NT2/D1 (cell line): ENCODE results near the gene CCND3.
A peak's percentile ranks its signal among the peaks of the same experiment; 100 is the strongest.

ENCODE experiments used
- DNase-seq: peaks from one replicate; pipeline ENCODE4 v3.0.0-alpha.2; 2011; ENCODE audit warnings: low read depth, low spot score
- H3K27me3 ChIP-seq: 2 replicates; pipeline ENCODE4 v1.6.0; 2011; ENCODE audit warnings: mild to moderate bottlenecking; ENCODE audit not compliant: insufficient read length, insufficient read depth
- H3K36me3 ChIP-seq: 2 replicates; pipeline ENCODE4 v1.6.1; 2011; ENCODE audit warnings: mild to moderate bottlenecking, low read length, mixed read lengths; ENCODE audit not compliant: insufficient read depth, insufficient read length
- H3K4me1 ChIP-seq: 2 replicates; pipeline ENCODE4 v1.5.1; 2011; ENCODE audit not compliant: insufficient read depth, insufficient read length
- H3K4me3 ChIP-seq: 2 replicates; pipeline ENCODE4 v1.5.1; 2011; ENCODE audit warnings: low read depth; ENCODE audit not compliant: insufficient read length
- H3K9ac ChIP-seq: 2 replicates; pipeline ENCODE4 v1.6.0; 2011; ENCODE audit warnings: low read depth; ENCODE audit not compliant: insufficient read length
- H3K9me3 ChIP-seq: 2 replicates; pipeline ENCODE4 v1.5.1; 2011; ENCODE audit warnings: mild to moderate bottlenecking, low read length; ENCODE audit not compliant: insufficient read depth
- SUZ12 ChIP-seq: IDR thresholded peaks from 2 replicates; pipeline ENCODE4 v1.6.1; 2011; ENCODE audit not compliant: insufficient read length, insufficient read depth; ENCODE audit errors: extremely low read depth
- YY1 ChIP-seq: IDR thresholded peaks from 2 replicates; pipeline ENCODE4 v1.6.1; 2011; ENCODE audit not compliant: insufficient read length, insufficient read depth
- ZNF274 ChIP-seq: IDR thresholded peaks from 2 replicates; pipeline ENCODE4 v1.6.1; 2011; ENCODE audit warnings: mild to moderate bottlenecking, low read depth, low read length

CCND3 gene

GRCh38 chr6:41917528-41917927 is 24.1 kb downstream of the CCND3 start:
- no peaks in the 10 kb centered on the region for H3K9me3 ChIP-seq
- no peak overlapping the region for H3K9ac ChIP-seq
- H3K4me1 ChIP-seq, result no peaks in the 10 kb centered on the region
- no peak overlapping the region for H3K4me3 ChIP-seq
- no peak for DNase-seq
- H3K27me3 ChIP-seq, result no peaks in the 10 kb centered on the region
- TF ChIP-seq YY1, result no peak
- no peak for TF ChIP-seq SUZ12
- TF ChIP-seq ZNF274, result no peak
- H3K36me3 ChIP-seq, result peaks cover 40% of the 10 kb centered on the region

- Histone ChIP-seq H3K4me3 (no peak overlapping the region), H3K27me3 (no peaks in the 10 kb centered on the region), H3K4me1 (no peaks in the 10 kb centered on the region), H3K36me3 (peaks cover 40% of the 10 kb centered on the region), H3K9ac (no peak overlapping the region), H3K9me3 (no peaks in the 10 kb centered on the region)
- TF ChIP-seq YY1 (no peak), SUZ12 (no peak), ZNF274 (no peak)
- no peak for DNase-seq
Observed at GRCh38 chr6:41914869-41915530, 26.6 kb downstream of the CCND3 start.

DNA sequence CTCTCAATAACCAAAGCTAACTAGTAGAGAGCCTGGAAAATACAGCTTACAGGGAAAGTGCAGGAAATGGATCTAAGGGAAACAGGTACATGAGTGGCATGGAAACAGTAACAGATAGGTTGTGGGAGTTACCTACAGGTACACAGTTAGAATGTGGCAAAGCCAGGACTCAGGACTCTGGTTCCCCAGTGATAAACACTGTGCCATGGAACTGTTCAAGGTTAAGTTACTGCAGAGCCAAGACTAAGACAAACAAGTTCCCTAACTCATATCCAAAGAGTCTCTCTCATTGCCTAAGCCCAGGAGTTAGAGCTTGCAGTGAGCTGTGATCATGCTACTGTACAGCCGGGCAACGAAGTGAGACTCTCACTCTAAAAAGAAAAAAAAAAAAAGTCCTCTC is 27.3 kb downstream of the CCND3 start:
- no peak overlapping the region for H3K9ac ChIP-seq
- peaks cover 47% of the 10 kb centered on the region for H3K36me3 ChIP-seq

DNA sequence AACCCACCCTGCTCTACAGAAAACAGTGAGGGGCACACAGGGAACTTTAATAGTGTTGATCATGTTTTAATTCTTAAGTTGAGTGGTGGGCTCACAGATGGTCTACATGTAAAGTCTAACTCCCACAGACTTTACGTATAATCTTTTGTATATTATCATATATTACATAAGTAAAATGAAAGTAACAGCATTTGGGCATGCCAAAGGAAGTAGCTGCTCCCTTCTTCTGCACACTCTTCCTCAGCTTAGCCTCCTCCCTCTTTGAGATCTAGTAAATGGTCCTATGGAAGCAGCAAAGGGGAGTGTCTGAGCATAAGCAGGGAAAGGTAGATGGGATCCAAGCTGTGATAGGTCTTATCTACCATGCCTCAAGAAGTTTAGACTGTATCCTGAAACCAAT is 31.9 kb downstream of the CCND3 start:
- H3K9ac ChIP-seq, result no peak overlapping the region
- H3K4me1 ChIP-seq, result no peaks in the 10 kb centered on the region
- peaks cover 67% of the 10 kb centered on the region for H3K36me3 ChIP-seq
- no peaks in the 10 kb centered on the region for H3K9me3 ChIP-seq
- TF ChIP-seq YY1, result no peak
- no peak for TF ChIP-seq SUZ12
- TF ChIP-seq ZNF274, result no peak
- no peak for DNase-seq
- no peak overlapping the region for H3K4me3 ChIP-seq
- H3K27me3 ChIP-seq, result no peaks in the 10 kb centered on the region

More for the DNA sequence above, 27.3 kb downstream of the CCND3 start:
- no peak for DNase-seq
- TF ChIP-seq ZNF274 (no peak), SUZ12 (no peak), YY1 (no peak)
- Histone ChIP-seq H3K9me3 (no peaks in the 10 kb centered on the region), H3K4me1 (no peaks in the 10 kb centered on the region), H3K27me3 (no peaks in the 10 kb centered on the region), H3K4me3 (no peak overlapping the region)

GRCh38 chr6:41901882-41902519 is 39.6 kb downstream of the CCND3 start:
- TF ChIP-seq SUZ12 (no peak), ZNF274 (no peak), YY1 (no peak)
- no peak for DNase-seq
- Histone ChIP-seq H3K4me3 (no peak overlapping the region), H3K36me3 (peaks cover 36% of the 10 kb centered on the region), H3K9me3 (no peaks in the 10 kb centered on the region), H3K27me3 (no peaks in the 10 kb centered on the region), H3K4me1 (no peaks in the 10 kb centered on the region), H3K9ac (no peak overlapping the region)

DNA sequence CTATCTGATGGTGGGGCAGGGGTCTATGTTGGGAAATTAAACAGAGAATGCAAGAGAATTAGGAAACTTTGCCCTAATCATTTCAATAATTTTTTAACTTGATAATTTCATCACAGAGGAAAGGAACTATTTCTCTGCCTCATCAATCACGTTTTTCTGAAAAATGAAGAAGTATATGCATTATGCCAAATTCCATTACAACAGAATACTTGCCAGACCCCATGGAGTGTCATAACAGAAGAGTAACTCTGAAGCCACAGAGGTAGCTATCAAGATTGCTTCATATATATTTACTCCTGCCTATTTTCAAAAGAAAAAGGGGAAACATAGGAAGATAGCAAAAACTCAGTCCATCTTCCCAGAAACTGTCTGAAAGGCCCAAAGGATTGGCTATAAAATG is 40.7 kb downstream of the CCND3 start:
- DNase-seq, result no peak
- Histone ChIP-seq H3K4me3 (no peak overlapping the region), H3K9me3 (no peaks in the 10 kb centered on the region), H3K27me3 (no peaks in the 10 kb centered on the region), H3K9ac (no peak overlapping the region), H3K4me1 (no peaks in the 10 kb centered on the region), H3K36me3 (peaks cover 24% of the 10 kb centered on the region)
- TF ChIP-seq SUZ12 (no peak), YY1 (no peak), ZNF274 (no peak)

- Histone ChIP-seq H3K36me3 (no peaks in the 10 kb centered on the region), H3K9ac (no peak overlapping the region), H3K9me3 (no peaks in the 10 kb centered on the region), H3K27me3 (peaks cover 3% of the 10 kb centered on the region), H3K4me3 (peak overlapping the region; percentile 60), H3K4me1 (no peaks in the 10 kb centered on the region)
- TF ChIP-seq ZNF274 (no peak), SUZ12 (no peak), YY1 (no peak)
- no peak for DNase-seq
Observed at GRCh38 chr6:41896281-41896680, 45.3 kb downstream of the CCND3 start.
